ENCODE data around the gene DGKZ.

DNA sequence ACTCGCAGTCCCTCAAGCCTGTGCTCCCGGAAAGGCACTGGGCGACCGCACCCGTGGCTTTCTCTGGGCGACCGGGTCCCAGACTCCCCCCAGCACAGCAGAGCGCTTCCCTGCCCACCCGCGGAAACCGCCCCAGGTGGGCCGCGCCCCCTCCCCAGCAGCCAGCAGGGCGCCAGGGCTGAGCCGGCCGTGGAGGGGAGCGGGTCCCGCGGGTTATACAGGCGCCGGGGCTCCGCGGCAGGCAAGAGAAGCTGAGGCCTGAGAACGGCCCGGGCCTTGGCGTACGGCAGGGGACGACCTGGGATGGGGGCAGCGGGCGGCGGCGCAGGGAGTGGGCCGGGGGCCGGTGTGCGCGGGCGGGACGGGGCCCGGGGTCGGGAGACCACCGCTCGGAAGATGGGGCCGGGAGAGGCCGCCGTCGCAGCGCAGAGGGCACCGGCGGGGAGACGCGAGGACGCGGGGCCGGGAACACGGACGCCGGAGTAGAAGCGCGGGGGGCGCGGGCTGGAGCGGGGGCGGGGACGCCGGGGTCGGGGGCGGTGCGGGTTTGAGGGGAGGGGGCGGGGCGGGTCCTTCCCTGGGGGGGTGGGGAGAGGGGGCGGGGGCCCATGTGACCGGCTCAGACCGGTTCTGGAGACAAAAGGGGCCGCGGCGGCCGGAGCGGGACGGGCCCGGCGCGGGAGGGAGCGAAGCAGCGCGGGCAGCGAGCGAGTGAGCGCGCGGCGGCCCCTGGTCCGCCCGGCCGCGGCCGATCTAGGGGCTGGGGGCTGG is 34.0 kb downstream of the DGKZ start, which contains the start of gene MDK:
- TF ChIP-seq, protein P1, sequence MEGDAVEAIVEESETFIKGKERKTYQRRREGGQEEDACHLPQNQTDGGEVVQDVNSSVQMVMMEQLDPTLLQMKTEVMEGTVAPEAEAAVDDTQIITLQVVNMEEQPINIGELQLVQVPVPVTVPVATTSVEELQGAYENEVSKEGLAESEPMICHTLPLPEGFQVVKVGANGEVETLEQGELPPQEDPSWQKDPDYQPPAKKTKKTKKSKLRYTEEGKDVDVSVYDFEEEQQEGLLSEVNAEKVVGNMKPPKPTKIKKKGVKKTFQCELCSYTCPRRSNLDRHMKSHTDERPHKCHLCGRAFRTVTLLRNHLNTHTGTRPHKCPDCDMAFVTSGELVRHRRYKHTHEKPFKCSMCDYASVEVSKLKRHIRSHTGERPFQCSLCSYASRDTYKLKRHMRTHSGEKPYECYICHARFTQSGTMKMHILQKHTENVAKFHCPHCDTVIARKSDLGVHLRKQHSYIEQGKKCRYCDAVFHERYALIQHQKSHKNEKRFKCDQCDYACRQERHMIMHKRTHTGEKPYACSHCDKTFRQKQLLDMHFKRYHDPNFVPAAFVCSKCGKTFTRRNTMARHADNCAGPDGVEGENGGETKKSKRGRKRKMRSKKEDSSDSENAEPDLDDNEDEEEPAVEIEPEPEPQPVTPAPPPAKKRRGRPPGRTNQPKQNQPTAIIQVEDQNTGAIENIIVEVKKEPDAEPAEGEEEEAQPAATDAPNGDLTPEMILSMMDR (IDR thresholded peaks at IDR 0.05), result no peak
- TF ChIP-seq POLR2A (IDR thresholded peaks at IDR 0.05), result no peak

Measured in Peyer's patch (tissue), 4 donors.